GM19452 (cell line): ENCODE data around the gene MELTF.

Experiments used
- ATAC-seq: cut with Tn5 transposase; IDR thresholded peaks from one replicate; pipeline ENCODE4 v1.9.1; 2021; ENCODE audit not compliant: unreplicated experiment

Gene MELTF

GRCh38 chr3:196995027-196995426 lies 34.6 kb downstream of the MELTF start:
- ATAC-seq: no peak

- ATAC-seq: no peak
Observed at GRCh38 chr3:196994056-196994455, 35.6 kb downstream of the MELTF start.

GRCh38 chr3:196992461-196993065 lies 37.1 kb downstream of the MELTF start:
- ATAC-seq: no peak

- no peak for ATAC-seq
Observed at GRCh38 chr3:196991581-196992460, 37.8 kb downstream of the MELTF start.

- no peak for ATAC-seq
Observed at GRCh38 chr3:196990601-196991007, 39.0 kb downstream of the MELTF start.

- ATAC-seq: no peak
Observed at GRCh38 chr3:196989721-196990262, 39.8 kb downstream of the MELTF start.

GRCh38 chr3:196988241-196989029 lies 41.2 kb downstream of the MELTF start:
- ATAC-seq: no peak

- no peak for ATAC-seq
Observed at GRCh38 chr3:196987022-196987421, 42.6 kb downstream of the MELTF start.

- no peak for ATAC-seq
Observed at GRCh38 chr3:196985954-196986885, 43.4 kb downstream of the MELTF start.

GRCh38 chr3:196985298-196985697 lies 44.3 kb downstream of the MELTF start:
- no peak for ATAC-seq

GRCh38 chr3:196983186-196983585 lies 46.4 kb downstream of the MELTF start:
- no peak for ATAC-seq

GRCh38 chr3:196981657-196982056 lies 48.0 kb downstream of the MELTF start:
- no peak for ATAC-seq

- ATAC-seq: no peak
Observed at GRCh38 chr3:196979545-196979944, 50.1 kb downstream of the MELTF start.

- no peak for ATAC-seq
Observed at GRCh38 chr3:196976941-196977340, 52.7 kb downstream of the MELTF start.

- ATAC-seq: no peak
Observed at GRCh38 chr3:196975349-196975748, 54.3 kb downstream of the MELTF start.

- no peak for ATAC-seq
Observed at GRCh38 chr3:196974661-196975060, 55.0 kb downstream of the MELTF start.

GRCh38 chr3:196971094-196971698 lies 58.4 kb downstream of the MELTF start:
- no peak for ATAC-seq

- ATAC-seq: no peak
Observed at GRCh38 chr3:196970547-196971093, 59.0 kb downstream of the MELTF start.
